Loucy (cell line): ENCODE results near the gene SNX5.

ENCODE experiments used
- H2AFZ ChIP-seq: fragments of 200-600 bp; sonication (generic); 2 replicates; pipeline ENCODE4 v1.6.0; 2016; ENCODE audit warnings: antibody characterized with exemption, mild to moderate bottlenecking, low read length, moderate library complexity
- H3F3A ChIP-seq: fragments of 200-600 bp; 2 replicates; pipeline ENCODE4 v1.6.0; 2016; ENCODE audit warnings: antibody characterized with exemption, low read depth, mild to moderate bottlenecking
- H3K27me3 ChIP-seq: fragments of 200-600 bp; sonication (generic); 2 replicates; pipeline ENCODE4 v1.6.1; 2014; ENCODE audit warnings: low read length, mild to moderate bottlenecking; ENCODE audit not compliant: insufficient read depth, poor library complexity, severe bottlenecking
- H3K36me3 ChIP-seq: fragments of 200-600 bp; sonication (generic); 2 replicates; pipeline ENCODE4 v1.6.1; 2016; ENCODE audit warnings: low read length; ENCODE audit not compliant: insufficient read depth
- H3K4me1 ChIP-seq: fragments of 200-600 bp; sonication (generic); 2 replicates; pipeline ENCODE4 v1.5.1; 2014; ENCODE audit warnings: low read length, mild to moderate bottlenecking; ENCODE audit not compliant: insufficient read depth, poor library complexity, severe bottlenecking
- H3K4me2 ChIP-seq: fragments of 200-600 bp; sonication (generic); 2 replicates; pipeline ENCODE4 v1.6.0; 2014; ENCODE audit warnings: antibody characterized with exemption, low read length, low read depth, mild to moderate bottlenecking; ENCODE audit not compliant: poor library complexity, severe bottlenecking
- H3K4me3 ChIP-seq: fragments of 200-600 bp; sonication (generic); 2 replicates; pipeline ENCODE4 v1.5.1; 2014; ENCODE audit warnings: low read length, mild to moderate bottlenecking, mixed read lengths; ENCODE audit not compliant: poor library complexity, severe bottlenecking
- H3K79me2 ChIP-seq: fragments of 200-600 bp; sonication (generic); 2 replicates; pipeline ENCODE4 v1.6.1; 2014; ENCODE audit warnings: low read length; ENCODE audit not compliant: insufficient read depth
- H3K9ac ChIP-seq: fragments of 200-600 bp; sonication (generic); 2 replicates; pipeline ENCODE4 v1.6.0; 2014; ENCODE audit warnings: mild to moderate bottlenecking, low read depth, low read length, moderate library complexity; ENCODE audit not compliant: poor library complexity, severe bottlenecking
- H3K9me2 ChIP-seq: fragments of 200-600 bp; sonication (generic); replicated peaks from 2 replicates; pipeline ENCODE4 v1.6.1; 2016; ENCODE audit warnings: low read depth, low read length, mixed read lengths
- H3K9me3 ChIP-seq: fragments of 200-600 bp; sonication (generic); 2 replicates; pipeline ENCODE4 v1.6.1; 2014; ENCODE audit warnings: mild to moderate bottlenecking, antibody characterized with exemption, low read length, low read depth; ENCODE audit not compliant: insufficient read depth
- H4K20me1 ChIP-seq: fragments of 200-600 bp; sonication (generic); 2 replicates; pipeline ENCODE4 v1.6.0; 2014; ENCODE audit warnings: antibody characterized with exemption, low read length, mild to moderate bottlenecking; ENCODE audit not compliant: insufficient read depth, poor library complexity, severe bottlenecking
- CTCF ChIP-seq: fragments of 200-600 bp; sonication (generic); conservative IDR thresholded peaks from 2 replicates; pipeline ENCODE4 v1.5.1; 2014; ENCODE audit warnings: mild to moderate bottlenecking, antibody characterized with exemption, low read length
- EZH2phosphoT487 ChIP-seq: fragments of 200-600 bp; IDR thresholded peaks from 2 replicates; pipeline ENCODE4 v1.6.1; 2018; ENCODE audit warnings: antibody characterized with exemption, mild to moderate bottlenecking, moderate library complexity, borderline replicate concordance

SNX5 gene

GRCh38 chr20:17948442-17948841 is 20.2 kb downstream of the SNX5 start:
- Histone ChIP-seq H3K9ac (no peak overlapping the region), H3K4me2 (no peak overlapping the region), H3K4me1 (no peaks in the 10 kb centered on the region), H3K36me3 (peaks cover 99% of the 10 kb centered on the region), H3F3A (peaks cover 6% of the 10 kb centered on the region; the same call in 1 of the 2 replicates), H3K9me2 (no peaks in the 10 kb centered on the region), H3K4me3 (no peak overlapping the region), H3K9me3 (no peaks in the 10 kb centered on the region), H4K20me1 (peaks cover 67% of the 10 kb centered on the region), H3K27me3 (no peaks in the 10 kb centered on the region), H2AFZ (no peak overlapping the region), H3K79me2 (peaks cover 58% of the 10 kb centered on the region)
- TF ChIP-seq CTCF, result no peak
- TF ChIP-seq EZH2phosphoT487, result no peak

DNA sequence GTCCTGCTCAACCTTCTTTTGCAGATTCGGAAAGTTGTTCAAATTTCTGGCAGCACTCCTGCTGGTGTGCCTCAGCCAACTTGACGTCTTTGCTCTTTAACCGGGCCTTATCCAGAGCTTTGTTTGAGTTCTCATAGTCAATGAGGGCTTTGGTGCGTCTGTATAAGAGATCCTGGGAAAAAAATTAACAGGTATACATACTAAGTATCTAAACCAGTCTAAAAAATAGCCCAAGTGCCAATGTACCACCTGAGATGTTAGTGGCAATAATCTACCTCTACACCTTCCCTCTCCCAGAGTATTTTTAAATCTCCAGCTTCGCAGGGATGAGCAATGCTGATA is 21.1 kb downstream of the SNX5 start:
- Histone ChIP-seq H3F3A (peaks cover 11% of the 10 kb centered on the region; the same call in 1 of the 2 replicates), H3K4me1 (no peaks in the 10 kb centered on the region), H3K4me3 (no peak overlapping the region), H3K79me2 (peaks cover 48% of the 10 kb centered on the region), H3K4me2 (no peak overlapping the region), H3K27me3 (no peaks in the 10 kb centered on the region), H3K9ac (no peak overlapping the region), H3K9me2 (no peaks in the 10 kb centered on the region), H3K9me3 (no peaks in the 10 kb centered on the region), H4K20me1 (peaks cover 63% of the 10 kb centered on the region), H2AFZ (no peak overlapping the region), H3K36me3 (peaks cover 99% of the 10 kb centered on the region)
- TF ChIP-seq CTCF (no peak), EZH2phosphoT487 (no peak)

DNA sequence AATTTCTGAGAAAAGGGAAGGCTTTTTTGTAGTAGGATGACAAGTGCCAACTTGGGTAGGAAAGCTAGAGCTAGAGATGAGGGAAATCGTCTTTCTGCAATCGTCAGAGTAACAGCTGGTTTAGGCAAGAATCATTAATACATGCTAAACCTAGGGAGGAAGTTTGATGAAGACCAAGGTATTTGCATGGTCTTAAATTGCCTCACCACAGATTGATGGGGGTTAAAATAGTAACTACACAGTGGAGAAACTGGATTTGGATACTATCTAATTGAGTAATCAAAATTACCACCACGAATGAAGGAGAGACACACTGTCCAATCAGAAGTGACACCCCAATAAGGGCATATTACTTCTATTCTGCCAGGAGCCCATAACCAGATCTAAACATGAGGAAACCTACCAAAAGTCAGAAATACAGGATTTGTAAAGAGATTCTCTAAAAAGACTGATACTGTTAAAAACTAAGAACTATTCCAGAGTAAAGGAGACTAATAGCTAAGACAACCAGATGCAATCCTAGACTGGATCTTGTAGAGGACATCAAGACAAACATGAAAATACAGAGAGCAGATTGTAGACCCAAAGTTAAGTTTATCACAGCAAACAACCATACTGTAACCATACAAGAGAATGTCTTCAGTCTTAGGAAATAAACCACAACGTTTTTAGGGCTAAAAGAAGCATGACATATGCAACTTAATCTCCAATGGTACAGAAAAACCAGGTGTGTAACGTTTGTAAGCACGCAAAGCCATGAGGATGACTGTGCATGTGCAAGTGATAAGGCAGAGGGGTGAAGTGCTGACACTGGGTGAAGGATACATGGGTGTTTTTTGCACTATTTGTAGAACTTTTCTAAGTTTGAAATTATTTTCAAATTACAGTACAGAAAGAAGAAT is 21.8 kb downstream of the SNX5 start:
- Histone ChIP-seq H3K27me3 (no peaks in the 10 kb centered on the region), H3K9me2 (no peaks in the 10 kb centered on the region), H3K9ac (no peak overlapping the region), H4K20me1 (peaks cover 61% of the 10 kb centered on the region), H3F3A (peaks cover 11% of the 10 kb centered on the region; the same call in 1 of the 2 replicates), H3K9me3 (no peaks in the 10 kb centered on the region), H3K79me2 (peaks cover 44% of the 10 kb centered on the region), H3K4me1 (no peaks in the 10 kb centered on the region), H3K36me3 (peaks cover 98% of the 10 kb centered on the region), H3K4me2 (no peak overlapping the region), H2AFZ (no peak overlapping the region), H3K4me3 (no peak overlapping the region)
- TF ChIP-seq EZH2phosphoT487 (no peak), CTCF (no peak)
